ENCODE measurements around the gene RFC2.
"Not testable (repeated sequence)": the region's sequence is repeated elsewhere in the genome, so short reads cannot be mapped to it uniquely, and the experiment has no call there.

- TF ChIP-seq CTCF (conservative IDR thresholded peaks at IDR 0.05; ENCODE audit: low read length); EZH2phosphoT487 (IDR thresholded peaks at IDR 0.05; ENCODE audit: borderline replicate concordance): not testable (repeated sequence)
Measured at GRCh38 chr7:74249058-74249457, 5.1 kb downstream of the RFC2 start.

Data from Loucy (cell line).